Caco-2 (cell line): Measurements from ENCODE around the gene HAPLN2. TPM values are rescaled to one million over a fixed set of nuclear protein-coding genes. Genes with fewer than 3 reads are reported as not detected.

Experiments used
- BruUV-seq: library from RNA; stranded (reverse); fragments of 400-500 nt; replicated peaks from 2 replicates; lab custom pipeline; 2021; lab: Mats Ljungman, UMichigan
- CTCF ChIA-PET: fragments of 300-600 bp; sonication (Branson Sonifier 250); formaldehyde crosslinking; loops from one replicate; lab custom pipeline; 2022; ENCODE audit warnings: antibody characterized with exemption; lab: Charles Lee
- POLR2A ChIA-PET: fragments of 300-600 bp; sonication (Branson Sonifier 250); formaldehyde crosslinking; loops from one replicate; lab custom pipeline; 2022; ENCODE audit warnings: antibody characterized with exemption; lab: Charles Lee
- DNase-seq, 2 experiments: peaks; one replicate each; pipeline versions ENCODE4 v3.0.0 to v3.0.0-alpha.2; 2020 to 2022
- H3K27me3 ChIP-seq: replicated peaks from 2 replicates; pipeline ENCODE4 v1.6.0; 2011; ENCODE audit warnings: low read length; ENCODE audit not compliant: control insufficient read depth, insufficient read depth
- H3K36me3 ChIP-seq: 2 replicates; pipeline ENCODE4 v1.5.1; 2011; ENCODE audit warnings: low read length; ENCODE audit not compliant: control insufficient read depth, insufficient read depth
- H3K4me1 ChIP-seq: fragments of 250-450 bp; sonication (Bioruptor Pico); 2 replicates; pipeline ENCODE4 v1.5.1; 2020; ENCODE audit warnings: mild to moderate bottlenecking
- H3K4me3 ChIP-seq: 2 replicates; pipeline ENCODE4 v1.5.1; 2011; ENCODE audit warnings: low read depth, mild to moderate bottlenecking, control low read depth, low read length
- H3K9me3 ChIP-seq: fragments of 250-450 bp; sonication (Bioruptor Pico); 2 replicates; pipeline ENCODE4 v1.5.1; 2020; ENCODE audit warnings: mild to moderate bottlenecking, moderate library complexity
- H3K27ac Mint-ChIP-seq: one replicate; pipeline ENCODE4 v1.8.0; 2022; ENCODE audit warnings: mixed read lengths; ENCODE audit not compliant: unreplicated experiment
- H3K27me3 Mint-ChIP-seq: one replicate; pipeline ENCODE4 v1.8.0; 2022; ENCODE audit warnings: mixed read lengths; ENCODE audit not compliant: insufficient read depth, unreplicated experiment
- H3K36me3 Mint-ChIP-seq: one replicate; pipeline ENCODE4 v1.8.0; 2022; ENCODE audit warnings: mild to moderate bottlenecking, mixed read lengths; ENCODE audit not compliant: insufficient read depth, unreplicated experiment
- H3K4me1 Mint-ChIP-seq: one replicate; pipeline ENCODE4 v1.8.0; 2022; ENCODE audit warnings: low read depth, mixed read lengths; ENCODE audit not compliant: unreplicated experiment
- H3K4me3 Mint-ChIP-seq: one replicate; pipeline ENCODE4 v1.8.0; 2022; ENCODE audit warnings: mild to moderate bottlenecking, moderate library complexity, mixed read lengths; ENCODE audit not compliant: unreplicated experiment
- H3K9me3 Mint-ChIP-seq: one replicate; pipeline ENCODE4 v1.8.0; 2022; ENCODE audit warnings: mixed read lengths; ENCODE audit not compliant: unreplicated experiment
- intact Hi-C: fragments of 100-400 bp; cut with micrococcal nuclease; formaldehyde crosslinking; loops from one replicate; pipeline ENCODE4 v1.10.0; 2022; ENCODE audit not compliant: unreplicated experiment
- total RNA-seq: library from RNA; stranded (reverse); gene quantifications from 2 replicates; pipeline ENCODE4 v1.2.3, GENCODE V29; 2022
- TF ChIP-seq, protein P1 (sequence below), 2 experiments: fragments of 200-600 bp in 1 of 2; IDR thresholded peaks; 1 replicate in 1 of 2; 2 replicates in 1 of 2; pipeline versions ENCODE4 v1.5.1 to v1.8.0; 2011 to 2022; ENCODE audit warnings: antibody characterized with exemption in 1 of 2, control low read depth in 1 of 2, inconsistent platforms in 1 of 2, low read depth in 1 of 2, low read length in 1 of 2, mild to moderate bottlenecking in 1 of 2, moderate library complexity in 1 of 2; ENCODE audit not compliant: insufficient read depth in 1 of 2, severe bottlenecking in 1 of 2, unreplicated experiment in 1 of 2

HAPLN2 gene
- total RNA-seq, 1 experiment from 2014 or later, result not detected

DNA sequence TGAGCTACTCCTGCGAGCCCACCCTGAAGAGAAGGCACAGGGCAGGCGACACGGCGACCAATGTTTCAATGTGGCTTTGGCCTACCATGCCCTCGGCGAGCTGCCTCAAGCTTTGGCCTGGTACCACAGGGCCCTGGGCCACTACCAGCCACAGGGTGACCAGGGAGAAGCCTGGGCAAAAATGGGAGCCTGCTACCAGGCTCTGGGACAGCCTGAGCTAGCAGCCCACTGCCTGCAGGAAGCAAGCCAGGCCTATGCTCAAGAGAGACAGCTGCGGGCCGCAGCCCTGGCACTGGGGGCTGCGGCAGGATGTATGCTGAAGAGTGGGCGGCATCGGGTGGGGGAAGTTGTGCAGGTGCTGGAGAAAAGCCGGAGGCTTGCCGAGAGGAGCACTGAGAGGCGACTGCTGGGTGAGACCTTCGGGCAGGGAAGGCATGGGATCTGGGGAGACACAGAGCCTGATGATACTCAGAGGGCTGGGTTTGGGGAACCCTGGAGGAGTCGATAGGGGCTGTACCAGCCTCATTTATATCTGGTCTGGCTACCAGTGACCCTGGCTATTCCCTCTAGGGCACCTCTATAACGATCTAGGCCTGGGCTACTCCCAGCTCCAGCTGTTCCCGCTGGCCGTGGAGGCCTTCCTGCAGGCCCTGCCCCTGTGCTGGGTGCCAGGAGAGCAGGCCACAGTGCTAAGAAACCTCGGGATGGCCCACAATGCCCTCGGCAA, 37.4 kb upstream of the HAPLN2 start:
- Mint-ChIP-seq H3K4me1 (no peaks in the 10 kb centered on the region), H3K4me3 (no peak overlapping the region), H3K9me3 (no peaks in the 10 kb centered on the region), H3K36me3 (no peaks in the 10 kb centered on the region), H3K27ac (no peak overlapping the region), H3K27me3 (no peaks in the 10 kb centered on the region)
- DNase-seq, result peak in 1 of 2 experiments; percentile 19
- BruUV-seq, result no TSS peak
- H3K36me3 ChIP-seq, result no peaks in the 10 kb centered on the region
- H3K9me3 ChIP-seq, result no peaks in the 10 kb centered on the region
- no peak overlapping the region for H3K4me3 ChIP-seq
- POLR2A ChIA-PET, result no interaction called here
- CTCF ChIA-PET, result interaction anchor here (0.7 to 1.0 kb wide), 3 partner anchors 23 to 42 kb away, joined by 3 to 4 read pairs (median 3); no protein-coding TSS in a partner anchor
- TF ChIP-seq, protein P1, sequence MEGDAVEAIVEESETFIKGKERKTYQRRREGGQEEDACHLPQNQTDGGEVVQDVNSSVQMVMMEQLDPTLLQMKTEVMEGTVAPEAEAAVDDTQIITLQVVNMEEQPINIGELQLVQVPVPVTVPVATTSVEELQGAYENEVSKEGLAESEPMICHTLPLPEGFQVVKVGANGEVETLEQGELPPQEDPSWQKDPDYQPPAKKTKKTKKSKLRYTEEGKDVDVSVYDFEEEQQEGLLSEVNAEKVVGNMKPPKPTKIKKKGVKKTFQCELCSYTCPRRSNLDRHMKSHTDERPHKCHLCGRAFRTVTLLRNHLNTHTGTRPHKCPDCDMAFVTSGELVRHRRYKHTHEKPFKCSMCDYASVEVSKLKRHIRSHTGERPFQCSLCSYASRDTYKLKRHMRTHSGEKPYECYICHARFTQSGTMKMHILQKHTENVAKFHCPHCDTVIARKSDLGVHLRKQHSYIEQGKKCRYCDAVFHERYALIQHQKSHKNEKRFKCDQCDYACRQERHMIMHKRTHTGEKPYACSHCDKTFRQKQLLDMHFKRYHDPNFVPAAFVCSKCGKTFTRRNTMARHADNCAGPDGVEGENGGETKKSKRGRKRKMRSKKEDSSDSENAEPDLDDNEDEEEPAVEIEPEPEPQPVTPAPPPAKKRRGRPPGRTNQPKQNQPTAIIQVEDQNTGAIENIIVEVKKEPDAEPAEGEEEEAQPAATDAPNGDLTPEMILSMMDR (IDR thresholded peaks at IDR 0.05; ENCODE audit: insufficient read depth in 1 of 2, low read depth in 1 of 2, low read length in 1 of 2, severe bottlenecking in 1 of 2, unreplicated experiment in 1 of 2), result no peak
- no peaks in the 10 kb centered on the region for H3K4me1 ChIP-seq
- H3K27me3 ChIP-seq, result no peaks in the 10 kb centered on the region
- intact Hi-C loops, result loop anchor here (5.0 kb wide), 1 partner anchor 125 kb away; no protein-coding TSS in a partner anchor

DNA sequence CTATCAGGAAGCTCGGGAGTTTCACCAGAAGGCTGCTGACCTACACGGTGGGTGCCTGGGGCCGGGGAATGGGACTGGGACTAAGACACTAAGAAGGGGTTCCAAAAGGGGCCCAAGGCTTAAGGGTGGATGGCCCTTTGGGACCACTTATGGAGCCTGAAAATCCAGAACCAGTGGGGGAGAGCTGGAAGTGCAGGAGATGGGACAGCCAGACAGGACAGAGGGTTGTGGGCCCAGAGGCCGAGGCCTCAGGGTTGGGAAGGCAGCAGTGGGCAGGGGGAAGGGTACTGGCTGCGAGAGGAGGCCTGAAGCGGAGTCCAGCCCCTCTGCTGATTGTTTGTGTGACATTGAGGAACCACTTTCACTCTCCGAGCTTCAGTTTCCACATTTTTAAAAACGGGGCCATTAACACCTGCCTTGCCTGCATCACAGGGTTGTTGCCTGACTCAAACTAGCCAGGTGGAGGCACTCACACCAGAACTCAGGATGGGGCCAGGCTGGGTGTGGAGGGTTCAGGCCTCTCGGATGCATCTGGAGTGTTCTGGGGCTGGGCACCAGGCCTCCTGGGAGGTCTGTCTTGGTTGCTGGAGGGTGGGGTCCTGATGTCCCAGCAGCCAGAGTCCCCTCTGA, 36.7 kb upstream of the HAPLN2 start:
- CTCF ChIA-PET, result interaction anchor here (0.7 kb wide), 1 partner anchor 27 kb away, joined by 3 read pairs; no protein-coding TSS in a partner anchor

More for the DNA sequence above, 36.7 kb upstream of the HAPLN2 start:
- Histone ChIP-seq H3K4me1 (no peaks in the 10 kb centered on the region), H3K36me3 (no peaks in the 10 kb centered on the region), H3K9me3 (no peaks in the 10 kb centered on the region), H3K4me3 (no peak overlapping the region), H3K27me3 (no peaks in the 10 kb centered on the region)
- no peaks in the 10 kb centered on the region for H3K9me3 Mint-ChIP-seq
- POLR2A ChIA-PET, result no interaction called here
- H3K4me1 Mint-ChIP-seq, result no peaks in the 10 kb centered on the region
- TF ChIP-seq, protein P1 (IDR thresholded peaks at IDR 0.05; ENCODE audit: insufficient read depth in 1 of 2, low read depth in 1 of 2, low read length in 1 of 2, severe bottlenecking in 1 of 2, unreplicated experiment in 1 of 2), result no peak
- no peak overlapping the region for H3K27ac Mint-ChIP-seq
- DNase-seq, result peak in 1 of 2 experiments; percentile 13
- no peaks in the 10 kb centered on the region for H3K36me3 Mint-ChIP-seq
- intact Hi-C loops, result loop anchor here (5.0 kb wide), 1 partner anchor 125 kb away; no protein-coding TSS in a partner anchor
- no peaks in the 10 kb centered on the region for H3K27me3 Mint-ChIP-seq
- no peak overlapping the region for H3K4me3 Mint-ChIP-seq
- BruUV-seq, result no TSS peak
